Small intestine (tissue), 7 donors: ENCODE data around the gene C11orf97. TPM values are rescaled to one million over a fixed set of nuclear protein-coding genes. Genes with fewer than 3 reads are reported as not detected.

Experiments
- DNase-seq, 2 donors: peaks; one replicate each; pipeline versions ENCODE4 v3.0.0 to v3.0.0-alpha.2; 2013
- FAIRE-seq: peaks from 2 replicates; lab custom pipeline; 2012; peaks lifted over from hg19 to GRCh38; lab: Jason Lieb, UNC
- H3K27ac ChIP-seq, 3 donors: one replicate each; pipeline ENCODE4 v1.5.1; 2013; ENCODE audit warnings: low read length in 2 of 3, mild to moderate bottlenecking in 2 of 3, control low read depth in 1 of 3, inconsistent platforms in 1 of 3, low read depth in 1 of 3, moderate library complexity in 1 of 3
- H3K27me3 ChIP-seq, 3 donors: one replicate each; pipeline ENCODE4 v1.6.1; 2013; ENCODE audit warnings: low read length in 3 of 3, inconsistent platforms in 1 of 3; ENCODE audit not compliant: control insufficient read depth in 3 of 3, insufficient read depth in 3 of 3
- H3K36me3 ChIP-seq, 3 donors: one replicate each; pipeline ENCODE4 v1.6.1; 2013; ENCODE audit warnings: low read length in 3 of 3, inconsistent platforms in 1 of 3, low read depth in 1 of 3, mild to moderate bottlenecking in 1 of 3, moderate library complexity in 1 of 3; ENCODE audit not compliant: control insufficient read depth in 3 of 3, insufficient read depth in 2 of 3
- H3K4me1 ChIP-seq, 3 donors: one replicate each; pipeline ENCODE4 v1.6.1; 2013; ENCODE audit warnings: low read length in 2 of 3, inconsistent platforms in 1 of 3, low read depth in 1 of 3, mild to moderate bottlenecking in 1 of 3, moderate library complexity in 1 of 3; ENCODE audit not compliant: control insufficient read depth in 3 of 3, insufficient read depth in 2 of 3
- H3K4me3 ChIP-seq, 3 donors: one replicate each; pipeline ENCODE4 v1.5.1; 2013; ENCODE audit warnings: low read length in 3 of 3, control low read depth in 1 of 3, inconsistent platforms in 1 of 3, low read depth in 1 of 3, mild to moderate bottlenecking in 1 of 3, moderate library complexity in 1 of 3
- H3K9me3 ChIP-seq, 2 donors: one replicate each; pipeline ENCODE4 v1.6.1; 2013; ENCODE audit warnings: low read depth in 1 of 2, low read length in 1 of 2; ENCODE audit not compliant: control insufficient read depth in 2 of 2, insufficient read depth in 1 of 2
- WGBS, 3 donors: extraction: QIAGEN DNeasy Blood & Tissue Kit; methylation state at CpG; one replicate each; pipeline ENCODE4 v1.1.7; 2013; 5-methylcytosine and 5-hydroxymethylcytosine counted together
- polyA plus RNA-seq, 4 donors: library from polyadenylated mRNA; stranded (reverse) in 3 of 4; unstranded in 1 of 4; fragments of 200-250 nt in 3 of 4; fragments of 120-200 nt in 1 of 4; gene quantifications; one replicate each; pipeline versions ENCODE4 v1.2.1 to v1.2.3, GENCODE V29; 2013
- donor health status: healthy with polysubstance abuse.
- donor health status: control.
- donor health status: control.
- donor health status: Bipolar disorder and iron deficiency.
- donor health status: healthy.

C11orf97 gene
- polyA plus RNA-seq, 4 donors: 0.09 TPM; not detected in 3

GRCh38 chr11:94557421-94557820 is 45.2 kb downstream of the C11orf97 start:
- H3K4me1 ChIP-seq: peaks cover 0 to 6% (median 2%) of the 10 kb centered on the region in 3 donors
- H3K36me3 ChIP-seq: peaks cover 0 to 6% (median 2%) of the 10 kb centered on the region in 3 donors
- H3K9me3 ChIP-seq: no peaks in the 10 kb centered on the region
- H3K27ac ChIP-seq: no peak overlapping the region
- H3K4me3 ChIP-seq: no peak overlapping the region
- no peaks in the 10 kb centered on the region for H3K27me3 ChIP-seq
- FAIRE-seq: no peak
- DNase-seq: no peak

- no peaks in the 10 kb centered on the region for H3K27me3 ChIP-seq
- H3K36me3 ChIP-seq: peaks cover 0 to 3% (median 0%) of the 10 kb centered on the region in 3 donors
- no peak overlapping the region for H3K4me3 ChIP-seq
- no peak overlapping the region for H3K27ac ChIP-seq
- DNase-seq (no peak), FAIRE-seq (no peak)
- H3K9me3 ChIP-seq: no peaks in the 10 kb centered on the region
- H3K4me1 ChIP-seq: peaks cover 0 to 6% (median 2%) of the 10 kb centered on the region in 3 donors
- 46 to 59% (median 47%) methylated on average over 1 of the region's 1 CpG for WGBS, 3 donors
Observed at GRCh38 chr11:94557992-94558391, 45.7 kb downstream of the C11orf97 start.

GRCh38 chr11:94558468-94558867 is 46.2 kb downstream of the C11orf97 start:
- FAIRE-seq (no peak), DNase-seq (no peak)
- no peaks in the 10 kb centered on the region for H3K27me3 ChIP-seq
- peaks cover 0 to 3% (median 0%) of the 10 kb centered on the region in 3 donors for H3K36me3 ChIP-seq
- H3K9me3 ChIP-seq: no peaks in the 10 kb centered on the region
- H3K27ac ChIP-seq: no peak overlapping the region
- 92 to 95% (median 94%) methylated on average over 1 of the region's 1 CpG for WGBS, 3 donors
- H3K4me3 ChIP-seq: no peak overlapping the region
- peaks cover 0 to 6% (median 2%) of the 10 kb centered on the region in 3 donors for H3K4me1 ChIP-seq

- H3K36me3 ChIP-seq: peaks cover 0 to 3% (median 0%) of the 10 kb centered on the region in 3 donors
- H3K27ac ChIP-seq: no peak overlapping the region
- 97 to 99% (median 98%) methylated on average over 4 of the region's 4 CpGs for WGBS, 3 donors
- H3K9me3 ChIP-seq: no peaks in the 10 kb centered on the region
- no peak overlapping the region for H3K4me3 ChIP-seq
- no peaks in the 10 kb centered on the region for H3K27me3 ChIP-seq
- FAIRE-seq (no peak), DNase-seq (no peak)
- peaks cover 0 to 8% (median 4%) of the 10 kb centered on the region in 3 donors for H3K4me1 ChIP-seq
Observed at GRCh38 chr11:94558932-94559331, 46.7 kb downstream of the C11orf97 start.

GRCh38 chr11:94559361-94559760 is 47.1 kb downstream of the C11orf97 start:
- Histone ChIP-seq H3K4me1 (peaks cover 0 to 6% (median 4%) of the 10 kb centered on the region in 3 donors), H3K4me3 (no peak overlapping the region), H3K27me3 (no peaks in the 10 kb centered on the region), H3K9me3 (no peaks in the 10 kb centered on the region), H3K27ac (no peak overlapping the region), H3K36me3 (peaks cover 0 to 3% (median 0%) of the 10 kb centered on the region in 3 donors)
- DNase-seq: no peak
- WGBS, 3 donors: 77 to 93% (median 88%) methylated on average over 2 of the region's 2 CpGs
- FAIRE-seq: no peak

GRCh38 chr11:94560834-94561233 is 48.6 kb downstream of the C11orf97 start:
- H3K4me3 ChIP-seq: no peak overlapping the region
- peaks cover 0 to 3% (median 0%) of the 10 kb centered on the region in 3 donors for H3K36me3 ChIP-seq
- DNase-seq: no peak
- no peak overlapping the region for H3K27ac ChIP-seq
- WGBS, 3 donors: 89 to 100% (median 92%) methylated on average over 3 of the region's 3 CpGs
- FAIRE-seq: no peak
- no peaks in the 10 kb centered on the region for H3K27me3 ChIP-seq
- peaks cover 0 to 4% (median 4%) of the 10 kb centered on the region in 3 donors for H3K4me1 ChIP-seq
- no peaks in the 10 kb centered on the region for H3K9me3 ChIP-seq

- DNase-seq (no peak), FAIRE-seq (no peak)
- Histone ChIP-seq H3K4me1 (peaks cover 0 to 4% (median 4%) of the 10 kb centered on the region in 3 donors), H3K4me3 (no peak overlapping the region), H3K27me3 (no peaks in the 10 kb centered on the region), H3K36me3 (peaks cover 0 to 9% (median 0%) of the 10 kb centered on the region in 3 donors), H3K27ac (no peak overlapping the region), H3K9me3 (no peaks in the 10 kb centered on the region)
- 69 to 78% (median 77%) methylated on average over 4 of the region's 4 CpGs for WGBS, 3 donors
Observed at GRCh38 chr11:94563176-94563847, 51.1 kb downstream of the C11orf97 start.

- WGBS, 3 donors: 38 to 66% (median 50%) methylated on average over 8 of the region's 8 CpGs
- peaks cover 0 to 4% (median 4%) of the 10 kb centered on the region in 3 donors for H3K4me1 ChIP-seq
- no peak overlapping the region for H3K27ac ChIP-seq
- FAIRE-seq: no peak
- H3K27me3 ChIP-seq: no peaks in the 10 kb centered on the region
- H3K9me3 ChIP-seq: no peaks in the 10 kb centered on the region
- no peak overlapping the region for H3K4me3 ChIP-seq
- H3K36me3 ChIP-seq: peaks cover 0 to 10% (median 0%) of the 10 kb centered on the region in 3 donors
- DNase-seq: peak in 1 of 2 donors; percentile 54
Observed at GRCh38 chr11:94563848-94564467, 51.7 kb downstream of the C11orf97 start.
